ENCODE results near the gene TMEM72. TPM values are rescaled to one million over a fixed set of nuclear protein-coding genes. Genes with fewer than 3 reads are reported as not detected.

TMEM72 gene
- total RNA-seq (2014; rRNA removed) (not detected in 2 replicates), Bru-seq, nascent RNA (not detected), BruChase-seq, experiment 1, labeled RNA remaining after a 6-hour chase (not detected), BruChase-seq, experiment 2, labeled RNA remaining after a 2-hour chase (not detected)
- long read RNA-seq, result 0 reads

- Histone ChIP-seq H3K36me3 (ENCODE audit: low read depth, low read length) (no peaks in the 10 kb centered on the region), H3K9me3 (ENCODE audit: low read length) (no peaks in the 10 kb centered on the region), H3K9ac (ENCODE audit: low read length) (no peak within 1 kb of the TSS), H2AFZ (ENCODE audit: low read length) (no peak within 1 kb of the TSS), H3K79me2 (ENCODE audit: low read length) (no peaks in the 10 kb centered on the region), H3K9me2 (replicated peaks; ENCODE audit: low read length) (no peaks in the 10 kb centered on the region), H4K20me1 (ENCODE audit: low read length) (no peaks in the 10 kb centered on the region), H3K27me3 (ENCODE audit: low read length) (peaks cover 91% of the 10 kb centered on the region), H3K27ac (ENCODE audit: low read length) (no peak within 1 kb of the TSS), H3K4me1 (ENCODE audit: insufficient read depth, low read length) (no peaks in the 10 kb centered on the region), H3K4me3 (ENCODE audit: low read length) (no peak within 1 kb of the TSS), H3K4me2 (ENCODE audit: low read length) (no peak within 1 kb of the TSS), H3F3A (ENCODE audit: low read length, unreplicated experiment) (no peaks in the 10 kb centered on the region)
- ChIA-PET CTCF (no interaction called here), POLR2A (ENCODE audit: unreplicated experiment) (no interaction called here)
- DNase-seq, result no peak
- BruUV-seq (replicated peaks), result no TSS peak
- intact Hi-C loops (cut with micrococcal nuclease), result no loop called here
- no peak; the same call in 1 of the 2 replicates for ATAC-seq
- TF ChIP-seq EZH2phosphoT487 (IDR thresholded peaks at IDR 0.05; ENCODE audit: borderline replicate concordance, low read length) (no peak), EZH2 (IDR thresholded peaks at IDR 0.05; ENCODE audit: low read length, unreplicated experiment) (no peak), CTCF (conservative IDR thresholded peaks at IDR 0.05; ENCODE audit: low read depth, low read length) (no peak)
Observed at GRCh38 chr10:44911081-44911540, at the start of gene TMEM72. Gene TMEM72 (plus strand): TSS chr10:44911337. CDS start chr10:44911513, 176 bp downstream.

DNA sequence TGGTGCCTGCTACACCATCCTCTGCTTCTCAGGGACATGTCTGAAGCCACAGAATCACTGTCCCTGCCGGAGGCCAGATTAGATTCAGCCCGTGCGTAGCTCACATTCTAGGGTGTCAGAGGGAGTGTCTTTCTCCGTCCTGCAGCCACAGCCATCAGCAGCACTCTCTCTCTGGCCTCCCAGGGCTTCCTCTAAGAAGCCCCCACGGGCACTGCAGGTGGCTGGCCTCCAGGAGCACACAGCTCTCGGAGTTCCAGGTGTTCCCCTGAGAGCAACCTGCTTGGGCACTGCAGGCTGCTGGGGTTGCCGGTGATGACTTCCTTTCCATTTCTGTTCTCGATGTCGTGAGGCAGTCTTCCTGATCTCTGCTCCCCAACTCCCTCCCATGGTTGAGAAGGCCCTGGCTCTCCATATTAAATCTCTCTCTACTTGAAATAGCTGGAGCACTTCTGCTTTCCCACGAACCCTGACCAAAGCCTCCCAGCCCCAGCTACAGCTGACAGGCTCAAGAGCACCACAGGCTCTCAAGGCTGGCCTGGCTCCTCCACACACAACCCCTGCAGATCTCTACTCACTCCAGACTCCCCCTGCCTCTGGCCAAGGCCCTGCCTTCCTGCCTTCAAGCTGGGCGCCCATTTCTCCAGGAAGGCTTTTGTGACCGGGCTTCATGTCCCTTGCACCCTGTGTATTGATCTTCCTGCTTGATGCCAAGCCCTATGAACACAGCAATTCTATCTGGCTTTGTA is 49.0 kb upstream of the TMEM72 start:
- no peak overlapping the region for H3K27ac ChIP-seq (ENCODE audit: low read length)
- H3K36me3 ChIP-seq (ENCODE audit: low read depth, low read length), result no peaks in the 10 kb centered on the region
- H3K4me3 ChIP-seq (ENCODE audit: low read length), result no peak overlapping the region
- ATAC-seq (no peak), DNase-seq (no peak)
- H3K79me2 ChIP-seq (ENCODE audit: low read length), result no peaks in the 10 kb centered on the region
- H3K4me2 ChIP-seq (ENCODE audit: low read length), result no peak overlapping the region
- intact Hi-C loops (cut with micrococcal nuclease), result loop anchor here (10.0 kb wide), 1 partner anchor 477 kb away; the partner anchor contains the start of gene CXCL12
- TF ChIP-seq EZH2phosphoT487 (IDR thresholded peaks at IDR 0.05; ENCODE audit: borderline replicate concordance, low read length) (no peak), EZH2 (IDR thresholded peaks at IDR 0.05; ENCODE audit: low read length, unreplicated experiment) (no peak), CTCF (conservative IDR thresholded peaks at IDR 0.05; ENCODE audit: low read depth, low read length) (no peak)
- no peaks in the 10 kb centered on the region; the same call in 1 of the 2 replicates for H3K27me3 ChIP-seq (ENCODE audit: low read length)
- no peaks in the 10 kb centered on the region for H4K20me1 ChIP-seq (ENCODE audit: low read length)
- CTCF ChIA-PET, result no interaction called here
- H2AFZ ChIP-seq (ENCODE audit: low read length), result no peak overlapping the region
- BruUV-seq (replicated peaks), result no TSS peak
- no peak overlapping the region for H3K9ac ChIP-seq (ENCODE audit: low read length)
- H3K9me3 ChIP-seq (ENCODE audit: low read length), result no peaks in the 10 kb centered on the region
- peaks cover 24% of the 10 kb centered on the region for H3K4me1 ChIP-seq (ENCODE audit: insufficient read depth, low read length)
- POLR2A ChIA-PET (ENCODE audit: unreplicated experiment), result no interaction called here
- H3K9me2 ChIP-seq (replicated peaks; ENCODE audit: low read length), result no peaks in the 10 kb centered on the region
- H3F3A ChIP-seq (ENCODE audit: low read length, unreplicated experiment), result no peaks in the 10 kb centered on the region

DNA sequence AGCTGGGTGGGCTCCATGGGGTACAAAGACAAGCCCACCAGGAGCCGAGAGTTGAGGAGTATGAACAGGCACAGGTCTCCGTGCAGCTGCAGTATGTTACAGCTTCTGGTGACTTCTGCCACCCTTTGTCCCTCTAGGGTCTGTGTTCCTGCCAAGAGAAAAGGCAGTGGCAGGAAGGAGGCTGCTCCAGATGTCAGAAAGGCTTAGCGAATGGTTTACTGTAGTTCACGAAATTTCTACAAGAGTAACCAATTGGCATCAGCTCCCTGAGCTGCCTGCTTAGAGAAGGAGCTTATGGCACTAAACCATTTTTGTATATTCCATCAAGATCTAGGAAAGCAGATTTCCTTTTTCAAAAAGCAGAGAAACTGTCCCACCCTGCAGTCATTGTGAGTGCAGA is 48.2 kb upstream of the TMEM72 start:
- no TSS peak for BruUV-seq (replicated peaks)
- Histone ChIP-seq H3K79me2 (ENCODE audit: low read length) (no peaks in the 10 kb centered on the region), H2AFZ (ENCODE audit: low read length) (no peak overlapping the region), H3F3A (ENCODE audit: low read length, unreplicated experiment) (no peaks in the 10 kb centered on the region), H3K4me3 (ENCODE audit: low read length) (no peak overlapping the region), H3K9me3 (ENCODE audit: low read length) (no peaks in the 10 kb centered on the region), H3K27me3 (ENCODE audit: low read length) (peaks cover 7% of the 10 kb centered on the region), H3K9ac (ENCODE audit: low read length) (no peak overlapping the region), H3K4me2 (ENCODE audit: low read length) (0 out of 2 replicates have a peak overlapping the region, but pooled peaks have one; percentile 86), H4K20me1 (ENCODE audit: low read length) (no peaks in the 10 kb centered on the region), H3K4me1 (ENCODE audit: insufficient read depth, low read length) (peaks cover 24% of the 10 kb centered on the region), H3K9me2 (replicated peaks; ENCODE audit: low read length) (no peaks in the 10 kb centered on the region), H3K27ac (ENCODE audit: low read length) (no peak overlapping the region), H3K36me3 (ENCODE audit: low read depth, low read length) (no peaks in the 10 kb centered on the region)
- TF ChIP-seq EZH2phosphoT487 (IDR thresholded peaks at IDR 0.05; ENCODE audit: borderline replicate concordance, low read length), result no peak
- TF ChIP-seq EZH2 (IDR thresholded peaks at IDR 0.05; ENCODE audit: low read length, unreplicated experiment), result no peak
- no peak for TF ChIP-seq CTCF (conservative IDR thresholded peaks at IDR 0.05; ENCODE audit: low read depth, low read length)
- intact Hi-C loops (cut with micrococcal nuclease), result loop anchor here (10.0 kb wide), 1 partner anchor 478 kb away; the partner anchor contains the start of gene CXCL12
- CTCF ChIA-PET, result no interaction called here
- DNase-seq (no peak), ATAC-seq (no peak)
- POLR2A ChIA-PET (ENCODE audit: unreplicated experiment), result no interaction called here

Measured in PC-3 (cell line).